Ishikawa (cell line): Measurements from ENCODE around the gene NUP93.

Source experiments
- CEBPB ChIP-seq: IDR thresholded peaks from 2 replicates; pipeline ENCODE4 v1.6.1; 2012
- CREB1 ChIP-seq: IDR thresholded peaks from 2 replicates; pipeline ENCODE4 v1.6.1; 2012; ENCODE audit warnings: low read depth
- EGR1 ChIP-seq: IDR thresholded peaks from 2 replicates; pipeline ENCODE4 v1.6.1; 2012
- EP300 ChIP-seq: IDR thresholded peaks from 2 replicates; pipeline ENCODE4 v1.6.1; 2012; ENCODE audit warnings: borderline replicate concordance
- FOXM1 ChIP-seq: IDR thresholded peaks from 2 replicates; pipeline ENCODE4 v1.6.1; 2012; ENCODE audit warnings: low read depth, borderline replicate concordance
- NFIC ChIP-seq: IDR thresholded peaks from 2 replicates; pipeline ENCODE4 v1.6.1; 2012
- RAD21 ChIP-seq: IDR thresholded peaks from 2 replicates; pipeline ENCODE4 v1.6.1; 2012; ENCODE audit warnings: low read depth
- REST ChIP-seq: IDR thresholded peaks from 2 replicates; pipeline ENCODE4 v1.6.1; 2012; ENCODE audit warnings: low read depth, mild to moderate bottlenecking
- TAF1 ChIP-seq: IDR thresholded peaks from 2 replicates; pipeline ENCODE4 v1.6.1; 2012; ENCODE audit warnings: low read depth, mild to moderate bottlenecking
- TCF12 ChIP-seq: IDR thresholded peaks from 2 replicates; pipeline ENCODE4 v1.6.1; 2012; ENCODE audit warnings: low read depth
- TEAD4 ChIP-seq: IDR thresholded peaks from 2 replicates; pipeline ENCODE4 v1.6.1; 2012
- USF1 ChIP-seq: IDR thresholded peaks from 2 replicates; pipeline ENCODE4 v1.6.1; 2012
- YY1 ChIP-seq: IDR thresholded peaks from 2 replicates; pipeline ENCODE4 v1.6.1; 2012; ENCODE audit warnings: low read depth
- ZBTB7A ChIP-seq: IDR thresholded peaks from 2 replicates; pipeline ENCODE4 v1.6.1; 2012; ENCODE audit warnings: low read depth
- TF ChIP-seq, protein P1 (sequence below): IDR thresholded peaks from 2 replicates; pipeline ENCODE4 v1.6.1; 2012

The NUP93 gene

DNA sequence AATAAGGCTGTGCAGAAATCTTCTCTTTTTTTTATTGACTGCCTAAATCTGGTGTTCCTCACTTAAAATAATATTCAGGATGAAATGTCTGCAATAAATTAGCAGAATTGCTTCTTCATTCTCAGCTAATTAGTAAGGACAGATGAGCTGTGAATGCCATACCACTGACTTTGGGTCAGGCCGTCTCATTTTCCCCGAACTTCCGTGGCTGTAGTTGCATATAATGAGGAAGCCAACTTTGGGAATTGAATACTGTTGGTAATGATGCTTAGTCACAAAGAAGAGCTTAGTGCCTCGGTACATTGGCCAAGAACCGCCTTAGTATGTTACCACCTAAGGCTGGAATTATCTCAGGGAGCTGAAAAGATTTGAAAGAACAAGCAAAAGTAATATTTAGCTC, 47.6 kb downstream of the NUP93 start:
- TF ChIP-seq, protein P1, sequence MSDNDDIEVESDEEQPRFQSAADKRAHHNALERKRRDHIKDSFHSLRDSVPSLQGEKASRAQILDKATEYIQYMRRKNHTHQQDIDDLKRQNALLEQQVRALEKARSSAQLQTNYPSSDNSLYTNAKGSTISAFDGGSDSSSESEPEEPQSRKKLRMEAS = no peak
- TF ChIP-seq TEAD4 (no peak), REST (no peak), RAD21 (no peak), YY1 (no peak), CEBPB (no peak), ZBTB7A (no peak), NFIC (no peak), USF1 (no peak)

GRCh38 chr16:56779906-56780305, 50.0 kb downstream of the NUP93 start:
- no peak for TF ChIP-seq CREB1
- no peak for TF ChIP-seq CEBPB
- no peak for TF ChIP-seq TCF12
- TF ChIP-seq EP300 = no peak
- TF ChIP-seq TAF1 = no peak
- no peak for TF ChIP-seq USF1
- TF ChIP-seq, protein P1 = no peak
- TF ChIP-seq ZBTB7A = no peak
- TF ChIP-seq REST = no peak
- no peak for TF ChIP-seq RAD21
- TF ChIP-seq TEAD4 = no peak
- TF ChIP-seq FOXM1 = no peak
- no peak for TF ChIP-seq NFIC
- TF ChIP-seq EGR1 = no peak
- no peak for TF ChIP-seq YY1

DNA sequence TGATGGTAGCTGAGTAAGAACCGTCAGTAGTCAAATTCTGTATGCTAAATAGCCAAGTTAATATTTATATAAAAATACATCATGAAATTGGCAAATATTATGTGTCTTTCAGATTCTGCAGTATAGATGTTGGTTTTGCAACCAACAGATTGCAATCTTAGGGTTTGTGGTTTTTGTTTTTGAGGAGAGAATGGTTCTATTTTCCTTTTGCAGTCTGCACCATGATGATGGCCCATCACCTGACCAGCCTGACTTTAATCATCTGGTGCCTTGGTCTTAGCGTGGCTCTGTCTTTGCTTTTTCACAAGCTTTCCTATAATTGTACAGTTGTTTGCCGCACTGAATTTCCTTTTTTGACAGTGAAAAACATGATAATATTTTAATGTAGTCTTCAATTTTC, 50.7 kb downstream of the NUP93 start:
- TF ChIP-seq TEAD4 (no peak), REST (no peak), FOXM1 (no peak), NFIC (no peak), CEBPB (no peak), CREB1 (no peak), TCF12 (no peak), YY1 (no peak), TAF1 (no peak), USF1 (no peak), RAD21 (no peak), ZBTB7A (no peak)
- TF ChIP-seq, protein P1 = no peak

- no peak for TF ChIP-seq YY1
- no peak for TF ChIP-seq RAD21
- TF ChIP-seq EP300 = no peak
- TF ChIP-seq TAF1 = no peak
- TF ChIP-seq, protein P1 = no peak
- TF ChIP-seq EGR1 = no peak
- no peak for TF ChIP-seq REST
- no peak for TF ChIP-seq CREB1
- no peak for TF ChIP-seq ZBTB7A
- TF ChIP-seq CEBPB = no peak
- TF ChIP-seq USF1 = no peak
- no peak for TF ChIP-seq NFIC
- TF ChIP-seq TEAD4 = no peak
- no peak for TF ChIP-seq FOXM1
- no peak for TF ChIP-seq TCF12
Measured at GRCh38 chr16:56781528-56781961, 51.6 kb downstream of the NUP93 start.
